Kidney (tissue), 14 donors: Measurements from ENCODE around the gene SLC9A4. TPM values are rescaled to one million over a fixed set of nuclear protein-coding genes. Genes with fewer than 3 reads are reported as not detected.
A peak's percentile ranks its signal among the peaks of the same experiment; 100 is the strongest.

Experiments used
- DNase-seq, 5 donors: peaks; one replicate each; pipeline ENCODE4 v3.0.0-alpha.2; 2013 to 2020
- FAIRE-seq: peaks from 2 replicates; lab custom pipeline; 2012; peaks lifted over from hg19 to GRCh38; lab: Jason Lieb, UNC
- H3K27ac ChIP-seq, 2 donors: one replicate each; pipeline ENCODE4 v1.7.0; 2013; ENCODE audit warnings: low read depth in 2 of 2, low read length in 2 of 2, inconsistent platforms in 1 of 2
- H3K27me3 ChIP-seq: one replicate; pipeline ENCODE4 v1.7.1; 2013; ENCODE audit warnings: low read length, inconsistent platforms; ENCODE audit not compliant: control insufficient read depth, insufficient read depth
- H3K36me3 ChIP-seq, 3 donors: one replicate each; pipeline versions ENCODE4 v1.7.0 to v1.7.1; 2013; ENCODE audit warnings: low read length in 3 of 3, control low read depth in 1 of 3, inconsistent platforms in 1 of 3; ENCODE audit not compliant: insufficient read depth in 3 of 3, control insufficient read depth in 2 of 3
- H3K4me1 ChIP-seq, 3 donors: one replicate each; pipeline versions ENCODE4 v1.7.0 to v1.7.1; 2013; ENCODE audit warnings: low read length in 3 of 3, inconsistent platforms in 1 of 3, low read depth in 1 of 3; ENCODE audit not compliant: control insufficient read depth in 2 of 3, insufficient read depth in 2 of 3
- H3K4me3 ChIP-seq, 3 donors: one replicate each; pipeline versions ENCODE4 v1.7.0 to v1.8.1; 2013; ENCODE audit warnings: low read length in 3 of 3, control low read depth in 1 of 3, inconsistent platforms in 1 of 3
- H3K9ac ChIP-seq, 3 donors: one replicate each; pipeline versions ENCODE4 v1.7.0 to v1.7.1; 2013; ENCODE audit warnings: low read length in 3 of 3, control low read depth in 1 of 3, inconsistent platforms in 1 of 3
- H3K9me3 ChIP-seq, 3 donors: one replicate each; pipeline versions ENCODE4 v1.7.0 to v1.7.1; 2013; ENCODE audit warnings: low read length in 3 of 3, control low read depth in 1 of 3, inconsistent platforms in 1 of 3; ENCODE audit not compliant: control insufficient read depth in 2 of 3, insufficient read depth in 1 of 3
- intact Hi-C: fragments of 100-400 bp; cut with DNase I; formaldehyde crosslinking; loops from one replicate; pipeline ENCODE4 v1.11.1; 2022
- polyA plus RNA-seq: library from polyadenylated mRNA; stranded (reverse); fragments of 350-450 nt; fragmentation: Illumina TruSeq; extraction: RNeasy Lipid Tissue Mini Kit (QIAGEN cat#74804); gene quantifications from one replicate; pipeline ENCODE4 v1.2.3, GENCODE V29; 2014; ENCODE audit warnings: low read depth, low replicate concordance; ENCODE audit not compliant: insufficient read depth
- total RNA-seq: library from RNA; stranded (reverse); fragmentation: NEBNext Ultra II Directional; extraction: Animal tissue kit (Norgen Biotek cat#: 25700); gene quantifications from one replicate; pipeline ENCODE4 v1.2.1, GENCODE V29; 2021
- TF ChIP-seq, protein P1 (sequence below): IDR thresholded peaks from 3 replicates; pipeline ENCODE4 v1.5.1; 2012; ENCODE audit warnings: mild to moderate bottlenecking, moderate library complexity, borderline replicate concordance; ENCODE audit not compliant: insufficient read depth; ENCODE audit errors: extremely low read depth
- donor health status: control.
- donor health status: control.
- donor health status: control.
- donor health status: control.
- donor health status: control.
- donor health status: DM: yes; HTN: yes; CAD: no.
- donor health status: Normal renal cell carcinoma (clear cell type).

The SLC9A4 gene
- total and polyA plus RNA-seq, 2 donors from 2014 or later, result 2.8 to 10.3 TPM

DNA sequence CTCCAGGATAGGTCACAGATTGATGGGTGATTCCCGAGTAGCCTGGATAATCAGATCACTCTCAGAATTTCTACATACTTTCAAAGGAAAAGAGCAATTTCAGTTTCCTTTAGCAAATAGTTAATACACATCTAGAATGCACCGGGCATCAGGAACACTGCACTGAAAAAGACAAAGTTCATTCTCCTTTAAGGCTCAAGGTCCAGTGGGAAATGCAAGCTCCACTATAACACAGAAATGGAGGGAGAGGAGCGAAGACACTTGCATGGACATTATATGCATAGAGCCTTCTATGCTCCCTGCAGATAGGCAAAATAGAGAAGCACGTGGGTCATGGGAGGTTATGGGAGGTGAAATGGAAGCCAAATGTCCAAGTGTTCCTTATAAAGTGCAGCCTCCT, 49.1 kb downstream of the SLC9A4 start:
- Histone ChIP-seq H3K27ac (peak overlapping the region; percentile 9 to 49), H3K4me3 (peak overlapping the region in 1 of 3 donors; percentile 10), H3K27me3 (no peaks in the 10 kb centered on the region), H3K4me1 (peaks cover 2 to 6% (median 2%) of the 10 kb centered on the region in 3 donors), H3K9ac (no peak overlapping the region), H3K36me3 (no peaks in the 10 kb centered on the region), H3K9me3 (no peaks in the 10 kb centered on the region)
- intact Hi-C loops, result no loop called here
- DNase-seq, result no peak
- no peak for FAIRE-seq
- TF ChIP-seq, protein P1, sequence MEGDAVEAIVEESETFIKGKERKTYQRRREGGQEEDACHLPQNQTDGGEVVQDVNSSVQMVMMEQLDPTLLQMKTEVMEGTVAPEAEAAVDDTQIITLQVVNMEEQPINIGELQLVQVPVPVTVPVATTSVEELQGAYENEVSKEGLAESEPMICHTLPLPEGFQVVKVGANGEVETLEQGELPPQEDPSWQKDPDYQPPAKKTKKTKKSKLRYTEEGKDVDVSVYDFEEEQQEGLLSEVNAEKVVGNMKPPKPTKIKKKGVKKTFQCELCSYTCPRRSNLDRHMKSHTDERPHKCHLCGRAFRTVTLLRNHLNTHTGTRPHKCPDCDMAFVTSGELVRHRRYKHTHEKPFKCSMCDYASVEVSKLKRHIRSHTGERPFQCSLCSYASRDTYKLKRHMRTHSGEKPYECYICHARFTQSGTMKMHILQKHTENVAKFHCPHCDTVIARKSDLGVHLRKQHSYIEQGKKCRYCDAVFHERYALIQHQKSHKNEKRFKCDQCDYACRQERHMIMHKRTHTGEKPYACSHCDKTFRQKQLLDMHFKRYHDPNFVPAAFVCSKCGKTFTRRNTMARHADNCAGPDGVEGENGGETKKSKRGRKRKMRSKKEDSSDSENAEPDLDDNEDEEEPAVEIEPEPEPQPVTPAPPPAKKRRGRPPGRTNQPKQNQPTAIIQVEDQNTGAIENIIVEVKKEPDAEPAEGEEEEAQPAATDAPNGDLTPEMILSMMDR, result no peak

DNA sequence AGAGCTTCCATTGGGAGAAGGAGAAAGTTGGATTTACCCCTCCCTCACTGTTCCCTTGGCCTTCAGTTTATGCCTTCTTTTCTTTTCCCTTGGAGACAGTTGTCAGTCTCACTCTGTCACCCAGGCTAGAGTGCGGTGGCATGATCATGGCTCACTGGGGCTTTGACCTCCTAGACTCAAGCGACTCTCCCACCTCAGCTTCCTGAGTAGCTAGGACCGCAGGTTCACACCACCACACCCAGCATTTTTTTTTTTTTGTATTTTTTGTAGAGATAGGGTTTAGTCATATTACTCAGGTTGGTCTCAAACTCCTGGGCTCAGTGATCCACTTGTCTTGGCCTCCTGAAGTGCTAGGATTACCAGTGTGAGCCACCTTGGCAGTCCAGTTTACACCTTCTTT, 49.9 kb downstream of the SLC9A4 start:
- DNase-seq (no peak), FAIRE-seq (no peak)
- Histone ChIP-seq H3K9me3 (no peaks in the 10 kb centered on the region), H3K9ac (no peak overlapping the region), H3K27me3 (no peaks in the 10 kb centered on the region), H3K4me3 (no peak overlapping the region), H3K4me1 (peaks cover 2 to 6% (median 2%) of the 10 kb centered on the region in 3 donors), H3K27ac (no peak overlapping the region), H3K36me3 (no peaks in the 10 kb centered on the region)
- TF ChIP-seq, protein P1, result no peak
- intact Hi-C loops, result no loop called here

DNA sequence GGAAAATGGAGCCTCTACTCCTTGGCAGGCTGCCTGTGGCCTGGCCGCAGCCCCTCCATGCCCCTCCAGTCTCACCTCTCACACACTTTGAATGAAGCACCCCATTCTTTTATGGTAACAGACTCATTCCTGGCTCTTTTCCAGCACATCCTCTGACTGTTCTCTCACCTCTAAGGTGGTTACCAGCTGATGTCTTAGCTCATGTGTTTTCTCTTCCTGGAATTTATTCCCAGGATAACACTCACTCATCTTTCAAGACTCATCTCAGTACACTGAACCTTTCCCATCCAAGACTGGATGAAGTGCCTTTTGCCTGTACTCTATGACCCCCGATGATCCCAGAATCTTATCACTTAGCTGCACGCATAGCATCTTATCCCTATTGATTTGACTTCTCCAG, 50.6 kb downstream of the SLC9A4 start:
- H3K36me3 ChIP-seq, result no peaks in the 10 kb centered on the region
- intact Hi-C loops, result no loop called here
- H3K4me3 ChIP-seq, result no peak overlapping the region
- no peak overlapping the region for H3K27ac ChIP-seq
- DNase-seq (no peak), FAIRE-seq (no peak)
- H3K9ac ChIP-seq, result no peak overlapping the region
- H3K9me3 ChIP-seq, result no peaks in the 10 kb centered on the region
- no peaks in the 10 kb centered on the region for H3K27me3 ChIP-seq
- TF ChIP-seq, protein P1, result no peak
- peaks cover 0 to 6% (median 2%) of the 10 kb centered on the region in 3 donors for H3K4me1 ChIP-seq

DNA sequence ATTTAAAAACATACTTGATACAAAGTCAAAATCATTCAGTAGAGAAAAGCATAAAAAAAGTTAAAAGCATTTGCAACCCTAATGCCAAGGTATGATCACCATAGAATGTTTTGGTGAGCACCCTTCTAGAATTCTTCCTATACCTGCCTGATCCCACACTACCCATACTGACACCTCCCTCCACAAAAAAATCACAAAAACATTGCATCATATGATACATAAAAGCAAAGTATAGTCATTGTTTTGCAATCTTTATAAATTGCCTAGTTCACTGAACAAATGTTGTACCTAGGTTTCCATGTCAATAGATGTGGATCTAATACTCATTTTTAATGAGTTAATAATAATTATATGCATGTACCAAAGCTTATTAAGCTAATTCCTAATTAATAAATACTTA, 54.1 kb downstream of the SLC9A4 start:
- Histone ChIP-seq H3K27ac (no peak overlapping the region), H3K27me3 (no peaks in the 10 kb centered on the region), H3K9ac (no peak overlapping the region), H3K4me3 (no peak overlapping the region), H3K9me3 (no peaks in the 10 kb centered on the region), H3K36me3 (no peaks in the 10 kb centered on the region), H3K4me1 (peaks cover 0 to 2% (median 0%) of the 10 kb centered on the region in 3 donors)
- intact Hi-C loops, result no loop called here
- DNase-seq, result no peak
- TF ChIP-seq, protein P1, result no peak
- FAIRE-seq, result no peak
